CD4-positive, alpha-beta T cell (primary cell): Measurements from ENCODE around the gene GHRHR. TPM values are rescaled to one million over a fixed set of nuclear protein-coding genes. Genes with fewer than 3 reads are reported as not detected.

ENCODE experiments used
- ATAC-seq: fragments of 200-7000 bp; cut with Tn5 transposase; one replicate; pipeline ENCODE4 v1.10.0; 2022; ENCODE audit warnings: mild to moderate bottlenecking; ENCODE audit not compliant: poor library complexity
- CTCF ChIA-PET: fragments of 350-600 bp; sonication (Branson Sonifier 250); formaldehyde crosslinking; loops from one replicate; lab custom pipeline; 2021; ENCODE audit warnings: antibody characterized with exemption, inconsistent platforms; lab: Charles Lee
- POLR2A ChIA-PET: fragments of 350-600 bp; sonication (Branson Sonifier 250); formaldehyde crosslinking; loops from one replicate; lab custom pipeline; 2021; ENCODE audit warnings: antibody characterized with exemption, inconsistent platforms; lab: Charles Lee
- DNase-seq, 14 experiments: peaks; one replicate each; pipeline ENCODE4 v3.0.0-alpha.2; 2013 to 2020; ENCODE audit warnings: mixed read lengths in 2 of 14
- H3K27ac ChIP-seq, 2 donors: one replicate each; pipeline versions ENCODE4 v1.5.1 to v1.7.0; 2013; ENCODE audit warnings: low read length in 2 of 2, low read depth in 1 of 2, mild to moderate bottlenecking in 1 of 2
- H3K27me3 ChIP-seq, 2 experiments: 1 replicate in 1 of 2; 2 replicates in 1 of 2; pipeline versions ENCODE4 v1.6.1 to v1.7.0; 2013; ENCODE audit warnings: low read length in 2 of 2, control low read depth in 1 of 2, mild to moderate bottlenecking in 1 of 2, moderate library complexity in 1 of 2; ENCODE audit not compliant: insufficient read depth in 2 of 2, control insufficient read depth in 1 of 2
- H3K36me3 ChIP-seq: one replicate; pipeline ENCODE4 v1.6.1; 2013; ENCODE audit warnings: low read length, control low read depth; ENCODE audit not compliant: insufficient read depth
- H3K4me1 ChIP-seq: one replicate; pipeline ENCODE4 v1.6.1; 2013; ENCODE audit warnings: low read length, control low read depth; ENCODE audit not compliant: insufficient read depth
- H3K4me3 ChIP-seq: one replicate; pipeline ENCODE4 v1.5.1; 2013; ENCODE audit warnings: mild to moderate bottlenecking, low read length, moderate library complexity
- H3K9me3 ChIP-seq, 2 experiments: 1 replicate in 1 of 2; 2 replicates in 1 of 2; pipeline versions ENCODE4 v1.6.1 to v1.7.0; 2013; ENCODE audit warnings: low read length in 2 of 2, mild to moderate bottlenecking in 2 of 2, control low read depth in 1 of 2, moderate library complexity in 1 of 2; ENCODE audit not compliant: control insufficient read depth in 1 of 2, insufficient read depth in 1 of 2
- H3K27ac Mint-ChIP-seq: one replicate; pipeline ENCODE4 v1.8.0; 2020; ENCODE audit warnings: mixed read lengths
- H3K27me3 Mint-ChIP-seq: one replicate; pipeline ENCODE4 v1.8.0; 2021; ENCODE audit warnings: mixed read lengths
- H3K36me3 Mint-ChIP-seq: one replicate; pipeline ENCODE4 v1.8.0; 2021; ENCODE audit warnings: low read depth, mixed read lengths
- H3K4me1 Mint-ChIP-seq: one replicate; pipeline ENCODE4 v1.8.0; 2021; ENCODE audit warnings: low read depth, mixed read lengths
- H3K4me3 Mint-ChIP-seq: one replicate; pipeline ENCODE4 v1.8.0; 2020; ENCODE audit warnings: mild to moderate bottlenecking, mixed read lengths
- H3K9me3 Mint-ChIP-seq: one replicate; pipeline ENCODE4 v1.8.0; 2020; ENCODE audit warnings: mixed read lengths
- CTCF ChIP-seq: fragments of 200-600 bp; IDR thresholded peaks from one replicate; pipeline ENCODE4 v1.8.0; 2022; ENCODE audit warnings: antibody characterized with exemption, mild to moderate bottlenecking
- intact Hi-C, 2 experiments: fragments of 100-400 bp; cut with DNase I in 1 of 2; cut with micrococcal nuclease in 1 of 2; formaldehyde crosslinking; loops; one replicate each; pipeline versions ENCODE4 v1.15.1 to v1.9.0; 2023 to 2025; cut with DNase I, micrococcal nuclease
- total RNA-seq, 174 experiments: library from RNA in 2 of 174; stranded (reverse) in 2 of 174; gene quantifications; one replicate each; pipeline ENCODE4 v1.2.3 and lab custom pipeline; 2021 to 2026

Gene GHRHR
- total RNA-seq, 2 experiments from 2014 or later: not detected

DNA sequence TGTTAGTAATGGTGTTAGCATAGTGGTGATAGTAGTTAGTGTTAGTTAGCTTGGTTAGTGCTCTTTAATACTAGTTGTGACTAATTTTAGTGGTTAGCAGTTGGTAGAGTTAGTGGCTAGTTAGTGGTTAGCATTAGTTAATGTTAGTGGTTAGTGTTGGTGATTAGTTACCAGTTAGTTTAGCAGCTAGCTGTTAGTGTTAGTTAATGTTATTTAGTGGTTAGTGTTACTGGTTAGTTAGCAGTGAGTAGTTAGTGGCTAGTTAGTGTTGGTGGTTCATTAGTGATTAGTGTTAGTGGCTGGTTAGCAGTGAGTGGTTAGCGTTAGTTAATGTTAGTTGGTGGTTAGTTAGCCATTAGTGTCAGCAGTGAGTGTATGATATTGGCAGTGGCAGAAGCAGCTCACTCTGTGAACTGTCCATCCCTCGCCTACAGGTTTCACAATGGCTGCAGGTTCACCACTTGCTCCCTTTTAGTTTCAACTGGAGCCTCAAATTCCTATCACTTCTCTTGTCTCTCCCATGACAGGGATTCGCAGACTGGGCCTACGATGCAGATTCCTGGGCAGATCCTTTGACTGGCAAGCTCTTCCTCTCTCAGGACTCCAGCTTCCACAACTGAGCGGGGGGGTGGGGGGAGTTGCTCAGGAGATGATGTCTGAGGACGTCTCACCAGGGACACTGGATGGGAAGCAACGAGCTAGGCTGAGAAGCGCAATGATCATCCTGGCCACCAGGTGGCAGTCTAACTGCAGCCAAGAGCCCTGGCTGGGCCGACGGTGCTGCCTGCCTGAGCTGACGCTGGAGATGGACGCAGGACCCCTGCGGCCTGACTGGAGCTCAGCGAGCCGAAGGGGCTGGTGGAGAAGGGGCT is 19.5 kb downstream of the GHRHR start:
- no peaks in the 10 kb centered on the region for H3K36me3 Mint-ChIP-seq
- H3K27ac Mint-ChIP-seq: no peak overlapping the region
- ChIA-PET POLR2A (interaction anchor here (1.5 kb wide), 1 partner anchor 139 kb away, joined by 5 read pairs; no protein-coding TSS in a partner anchor), CTCF (interaction anchor here (1.0 to 1.9 kb wide), 7 partner anchors 10 to 140 kb away, joined by 3 to 6 read pairs (median 4); no protein-coding TSS in a partner anchor)
- peaks cover 61% of the 10 kb centered on the region for H3K27me3 Mint-ChIP-seq
- peaks cover 8 to 14% of the 10 kb centered on the region in 2 experiments for H3K27me3 ChIP-seq
- peaks cover 17% of the 10 kb centered on the region for H3K4me1 ChIP-seq
- TF ChIP-seq CTCF: peak; percentile 94
- no peak overlapping the region for H3K27ac ChIP-seq
- H3K4me3 Mint-ChIP-seq: peak overlapping the region; percentile 57
- peaks cover 6% of the 10 kb centered on the region for H3K4me1 Mint-ChIP-seq
- H3K4me3 ChIP-seq: no peak overlapping the region
- intact Hi-C loops: loop anchor here (1.0 to 5.0 kb wide), 2 partner anchors 139 kb away; no protein-coding TSS in a partner anchor
- peak; percentile 65 for ATAC-seq
- peaks cover 0 to 9% of the 10 kb centered on the region in 2 experiments for H3K9me3 ChIP-seq
- DNase-seq: peak; percentile 53 to 81 (median 65)
- H3K36me3 ChIP-seq: no peaks in the 10 kb centered on the region
- H3K9me3 Mint-ChIP-seq: no peaks in the 10 kb centered on the region

GRCh38 chr7:30983914-30984247 is 20.1 kb downstream of the GHRHR start:
- POLR2A ChIA-PET: interaction anchor here (1.5 kb wide), 1 partner anchor 138 kb away, joined by 5 read pairs; no protein-coding TSS in a partner anchor
- Mint-ChIP-seq H3K36me3 (no peaks in the 10 kb centered on the region), H3K27ac (no peak overlapping the region), H3K4me3 (peak overlapping the region; percentile 57), H3K9me3 (no peaks in the 10 kb centered on the region), H3K27me3 (peaks cover 61% of the 10 kb centered on the region), H3K4me1 (peaks cover 6% of the 10 kb centered on the region)
- peak; percentile 48 for TF ChIP-seq CTCF
- intact Hi-C loops: loop anchor here (1.0 to 5.0 kb wide), 2 partner anchors 138 kb away; no protein-coding TSS in a partner anchor
- H3K36me3 ChIP-seq: no peaks in the 10 kb centered on the region
- ATAC-seq: no peak
- no peak overlapping the region for H3K27ac ChIP-seq
- H3K27me3 ChIP-seq: peaks cover 8 to 13% of the 10 kb centered on the region in 2 experiments
- CTCF ChIA-PET: interaction anchor here (1.0 to 1.9 kb wide), 7 partner anchors 10 to 139 kb away, joined by 3 to 6 read pairs (median 4); no protein-coding TSS in a partner anchor
- peaks cover 17% of the 10 kb centered on the region for H3K4me1 ChIP-seq
- H3K9me3 ChIP-seq: peaks cover 0 to 9% of the 10 kb centered on the region in 2 experiments
- DNase-seq: no peak
- no peak overlapping the region for H3K4me3 ChIP-seq

DNA sequence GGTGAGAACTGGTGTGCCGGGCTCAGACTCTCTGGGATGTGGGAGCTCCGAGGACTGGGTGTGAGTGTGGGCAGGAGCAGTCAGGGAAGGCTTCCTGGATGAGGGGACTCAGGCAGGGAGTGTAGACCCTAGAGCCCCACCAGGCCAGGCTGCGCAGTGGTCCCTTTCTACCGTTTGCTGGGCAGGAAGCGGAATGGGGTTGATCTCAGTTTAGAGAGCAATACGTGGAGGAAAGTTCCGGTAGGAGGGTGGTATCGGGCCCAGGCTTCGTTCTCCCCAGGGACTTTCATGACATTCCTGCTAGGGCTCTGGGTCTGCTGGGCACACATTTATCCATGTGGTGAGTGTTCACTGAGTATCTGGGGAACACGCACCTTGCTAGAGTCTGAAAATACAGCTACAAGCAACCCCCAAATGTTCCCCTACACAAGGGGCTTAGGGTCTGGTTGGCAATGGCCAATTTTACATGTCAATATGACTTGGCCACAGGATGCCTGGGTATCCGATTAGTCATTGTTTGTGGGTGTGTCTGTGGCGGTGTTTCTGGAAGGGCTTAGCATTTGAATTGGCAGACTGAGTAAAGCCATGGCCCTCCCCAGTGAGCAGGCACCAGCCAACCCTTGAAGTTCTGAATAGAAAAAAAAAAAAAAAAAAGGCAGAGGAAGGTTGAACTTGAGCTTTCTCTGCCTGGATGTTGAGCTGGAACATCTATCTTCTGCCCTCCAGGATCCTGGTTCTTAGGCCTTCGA is 20.8 kb downstream of the GHRHR start:
- ChIA-PET CTCF (interaction anchor here (0.5 to 1.9 kb wide), 5 partner anchors 9 to 139 kb away, joined by 3 to 6 read pairs (median 4); no protein-coding TSS in a partner anchor), POLR2A (interaction anchor here (1.5 kb wide), 1 partner anchor 138 kb away, joined by 5 read pairs; no protein-coding TSS in a partner anchor)
- H3K4me3 Mint-ChIP-seq: no peak overlapping the region
- no peak for DNase-seq
- Histone ChIP-seq H3K36me3 (no peaks in the 10 kb centered on the region), H3K4me3 (no peak overlapping the region), H3K27me3 (peaks cover 7 to 8% of the 10 kb centered on the region in 2 experiments), H3K9me3 (peaks cover 0 to 9% of the 10 kb centered on the region in 2 experiments), H3K27ac (no peak overlapping the region), H3K4me1 (peaks cover 17% of the 10 kb centered on the region)
- no peak for TF ChIP-seq CTCF
- no peak for ATAC-seq
- intact Hi-C loops: loop anchor here in 1 of 2 experiments (5.0 kb wide), 1 partner anchor 138 kb away; no protein-coding TSS in a partner anchor
- peaks cover 6% of the 10 kb centered on the region for H3K4me1 Mint-ChIP-seq
- peaks cover 58% of the 10 kb centered on the region for H3K27me3 Mint-ChIP-seq
- H3K9me3 Mint-ChIP-seq: no peaks in the 10 kb centered on the region
- no peaks in the 10 kb centered on the region for H3K36me3 Mint-ChIP-seq
- no peak overlapping the region for H3K27ac Mint-ChIP-seq
